ENCODE data around the gene VEGFC. TPM values are rescaled to one million over a fixed set of nuclear protein-coding genes. Genes with fewer than 3 reads are reported as not detected.
A peak's percentile ranks its signal among the peaks of the same experiment; 100 is the strongest.

Gene VEGFC
- total RNA-seq, 1 experiment from 2014 or later: not detected

GRCh38 chr4:176789955-176790354, 2.8 kb downstream of the VEGFC start (continued):
- TF ChIP-seq CTCF (IDR thresholded peaks at IDR 0.05 in 2 of 3, conservative IDR thresholded peaks at IDR 0.05 in 1 of 3; ENCODE audit: borderline replicate concordance in 1 of 3, insufficient read depth in 1 of 3, low read depth in 2 of 3, low read length in 2 of 3): peak; percentile 43 to 72 (median 61); a peak in 5 of 6 replicates

- DNase-seq (ENCODE audit: low read depth, low spot score) (no peak), ATAC-seq (no peak)
- Histone ChIP-seq H4K20me1 (ENCODE audit: insufficient read depth) (no peaks in the 10 kb centered on the region), H3K4me2 (ENCODE audit: low read length) (no peak overlapping the region), H3K27me3 (ENCODE audit: insufficient read depth, low read length) (no peaks in the 10 kb centered on the region), H3K79me2 (ENCODE audit: insufficient read depth, low read length) (no peaks in the 10 kb centered on the region), H3K36me3 (ENCODE audit: control insufficient read depth in 1 of 2, insufficient read depth in 2 of 2, low read length in 2 of 2) (no peaks in the 10 kb centered on the region), H3K27ac (ENCODE audit: low read depth, low read length) (no peak overlapping the region), H3K4me3 (replicated peaks in 1 of 2; ENCODE audit: low read depth in 1 of 2, low read length in 2 of 2) (no peak overlapping the region), H3K4me1 (ENCODE audit: control insufficient read depth in 1 of 2, insufficient read depth in 2 of 2, low read length in 2 of 2) (no peaks in the 10 kb centered on the region), H2AFZ (ENCODE audit: low read depth, low read length, poor library complexity, severe bottlenecking) (no peak overlapping the region), H3K9me3 (ENCODE audit: control insufficient read depth in 1 of 2, insufficient read depth in 1 of 2, low read depth in 1 of 2, low read length in 2 of 2) (no peaks in the 10 kb centered on the region), H3K9ac (ENCODE audit: low read length) (no peak overlapping the region), H3K9me2 (ENCODE audit: insufficient read depth) (no peaks in the 10 kb centered on the region)
- intact Hi-C loops (cut with micrococcal nuclease): no loop called here
- ChIA-PET CTCF (no interaction called here), POLR2A (no interaction called here), RAD21 (ENCODE audit: low non-redundant PET in 1 of 2, low total read pairs in 2 of 2, uncharacterized antibody in 2 of 2, unreplicated experiment in 2 of 2) (no interaction called here)
- no TSS peak for BruUV-seq (replicated peaks)
- no peak for TF ChIP-seq SRF (IDR thresholded peaks at IDR 0.05; ENCODE audit: low read depth)
- no peak for TF ChIP-seq ATF3 (IDR thresholded peaks at IDR 0.05)
- TF ChIP-seq CEBPB (IDR thresholded peaks at IDR 0.05; ENCODE audit: low read depth): no peak
- TF ChIP-seq MAX (IDR thresholded peaks at IDR 0.05): no peak
- TF ChIP-seq CTCF (IDR thresholded peaks at IDR 0.05 in 2 of 3, conservative IDR thresholded peaks at IDR 0.05 in 1 of 3; ENCODE audit: borderline replicate concordance in 1 of 3, insufficient read depth in 1 of 3, low read depth in 2 of 3, low read length in 2 of 3): no peak
- TF ChIP-seq CBX3 (IDR thresholded peaks at IDR 0.05; ENCODE audit: low read depth): no peak
- TF ChIP-seq TCF7L2 (IDR thresholded peaks at IDR 0.05; ENCODE audit: borderline replicate concordance, extremely low read depth, insufficient read depth, insufficient read length): no peak
- no peak for TF ChIP-seq EGR1 (IDR thresholded peaks at IDR 0.05; ENCODE audit: low read depth)
- TF ChIP-seq RAD21 (IDR thresholded peaks at IDR 0.05; ENCODE audit: low read depth): no peak
- no peak for TF ChIP-seq YY1 (IDR thresholded peaks at IDR 0.05; ENCODE audit: extremely low read depth, insufficient replicate concordance, low read depth, low read length)
- TF ChIP-seq SP1 (IDR thresholded peaks at IDR 0.05; ENCODE audit: low read depth): no peak
- TF ChIP-seq JUND (IDR thresholded peaks at IDR 0.05): no peak
- TF ChIP-seq REST (IDR thresholded peaks at IDR 0.05; ENCODE audit: low read depth): no peak
- TF ChIP-seq ZBTB33 (IDR thresholded peaks at IDR 0.05; ENCODE audit: extremely low read depth, insufficient replicate concordance, low read length): no peak
- TF ChIP-seq POLR2A (IDR thresholded peaks at IDR 0.05; ENCODE audit: borderline replicate concordance, extremely low read depth, insufficient read depth, insufficient read length): no peak
These were observed 3.8 kb downstream of the VEGFC start for GRCh38 chr4:176788971-176789370.

Measured in HCT116 (cell line).